ENCODE data around the gene FCHSD2. TPM values are rescaled to one million over a fixed set of nuclear protein-coding genes. Genes with fewer than 3 reads are reported as not detected.

The FCHSD2 gene
- total RNA-seq, 1 experiment from 2014 or later = 7.1 TPM

DNA sequence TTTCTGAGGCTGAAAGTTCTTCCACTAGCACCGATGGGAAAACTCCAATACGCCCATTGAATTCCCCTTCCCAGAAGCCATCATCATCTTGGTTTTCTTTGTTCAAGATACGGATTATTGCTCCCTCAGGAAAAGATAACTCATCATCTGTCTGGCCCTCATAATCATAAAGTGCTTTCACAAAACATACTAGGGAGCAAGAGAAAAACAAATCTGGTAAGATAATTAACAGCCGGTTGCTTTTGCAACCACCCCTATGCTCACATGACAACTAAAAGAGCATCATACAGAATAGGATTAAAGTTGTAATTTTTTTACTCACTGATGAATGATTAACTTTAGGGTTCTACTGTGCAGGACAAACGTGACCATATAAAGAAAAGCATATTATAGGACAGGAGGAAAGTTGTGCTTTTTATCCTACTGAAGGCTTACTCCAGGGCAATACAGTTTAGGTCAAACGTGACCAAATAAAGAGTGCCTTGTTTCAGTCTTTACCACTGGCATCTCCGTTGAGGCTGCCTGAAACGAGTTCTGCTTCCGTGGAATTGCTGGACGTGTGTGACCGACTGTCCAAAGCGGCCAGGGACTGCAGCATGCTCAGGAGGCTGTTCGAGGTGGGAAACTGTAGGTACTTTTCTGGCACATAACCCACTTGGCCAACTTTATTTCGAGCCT lies 299.3 kb downstream of the FCHSD2 start:
- no peaks in the 10 kb centered on the region for H3F3A ChIP-seq (ENCODE audit: low read length, unreplicated experiment)

DNA sequence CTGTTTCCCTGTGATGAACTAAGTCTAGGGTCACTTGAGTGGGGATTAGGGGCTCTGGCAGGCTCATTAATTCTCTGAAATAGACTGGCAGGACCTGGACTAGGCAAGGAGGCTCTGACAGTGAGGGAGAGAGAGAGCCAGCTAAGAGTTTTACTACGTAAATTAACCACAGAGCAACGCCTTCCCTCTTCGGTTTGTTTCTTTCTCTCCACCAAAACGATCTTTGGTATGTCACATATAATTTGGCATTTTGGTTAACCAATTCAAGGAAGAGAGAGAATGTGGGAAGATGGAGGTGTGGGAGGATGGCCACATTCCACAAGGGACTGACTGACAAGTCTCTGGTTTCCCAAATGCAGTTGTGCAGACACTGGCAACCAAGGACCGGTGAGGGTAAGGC lies 300.0 kb downstream of the FCHSD2 start:
- Histone ChIP-seq H4K20me1 (ENCODE audit: low read length) (no peaks in the 10 kb centered on the region), H3K9me2 (replicated peaks; ENCODE audit: low read length) (no peaks in the 10 kb centered on the region), H3K4me1 (ENCODE audit: insufficient read depth, low read length) (no peaks in the 10 kb centered on the region), H3K9me3 (ENCODE audit: low read length) (no peaks in the 10 kb centered on the region), H3K36me3 (ENCODE audit: low read depth, low read length) (peaks cover 26% of the 10 kb centered on the region; the same call in 1 of the 2 replicates), H3K4me2 (ENCODE audit: low read length) (no peak overlapping the region), H3K27ac (ENCODE audit: low read length) (no peak overlapping the region), H3K79me2 (ENCODE audit: low read length) (no peaks in the 10 kb centered on the region), H3K4me3 (ENCODE audit: low read length) (no peak overlapping the region), H3K27me3 (ENCODE audit: low read length) (no peaks in the 10 kb centered on the region), H2AFZ (ENCODE audit: low read length) (no peak overlapping the region), H3F3A (ENCODE audit: low read length, unreplicated experiment) (no peaks in the 10 kb centered on the region), H3K9ac (ENCODE audit: low read length) (no peak overlapping the region)
- POLR2A ChIA-PET (ENCODE audit: unreplicated experiment) = no interaction called here
- BruUV-seq (replicated peaks) = no TSS peak
- ATAC-seq (no peak), DNase-seq (no peak)
- no peak for TF ChIP-seq EZH2phosphoT487 (IDR thresholded peaks at IDR 0.05; ENCODE audit: borderline replicate concordance, low read length)
- TF ChIP-seq EZH2 (IDR thresholded peaks at IDR 0.05; ENCODE audit: low read length, unreplicated experiment) = no peak
- TF ChIP-seq, protein P1, sequence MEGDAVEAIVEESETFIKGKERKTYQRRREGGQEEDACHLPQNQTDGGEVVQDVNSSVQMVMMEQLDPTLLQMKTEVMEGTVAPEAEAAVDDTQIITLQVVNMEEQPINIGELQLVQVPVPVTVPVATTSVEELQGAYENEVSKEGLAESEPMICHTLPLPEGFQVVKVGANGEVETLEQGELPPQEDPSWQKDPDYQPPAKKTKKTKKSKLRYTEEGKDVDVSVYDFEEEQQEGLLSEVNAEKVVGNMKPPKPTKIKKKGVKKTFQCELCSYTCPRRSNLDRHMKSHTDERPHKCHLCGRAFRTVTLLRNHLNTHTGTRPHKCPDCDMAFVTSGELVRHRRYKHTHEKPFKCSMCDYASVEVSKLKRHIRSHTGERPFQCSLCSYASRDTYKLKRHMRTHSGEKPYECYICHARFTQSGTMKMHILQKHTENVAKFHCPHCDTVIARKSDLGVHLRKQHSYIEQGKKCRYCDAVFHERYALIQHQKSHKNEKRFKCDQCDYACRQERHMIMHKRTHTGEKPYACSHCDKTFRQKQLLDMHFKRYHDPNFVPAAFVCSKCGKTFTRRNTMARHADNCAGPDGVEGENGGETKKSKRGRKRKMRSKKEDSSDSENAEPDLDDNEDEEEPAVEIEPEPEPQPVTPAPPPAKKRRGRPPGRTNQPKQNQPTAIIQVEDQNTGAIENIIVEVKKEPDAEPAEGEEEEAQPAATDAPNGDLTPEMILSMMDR (conservative IDR thresholded peaks at IDR 0.05; ENCODE audit: low read depth, low read length) = no peak
- CTCF ChIA-PET = no interaction called here
- intact Hi-C loops (cut with micrococcal nuclease) = loop anchor here (10.0 kb wide), 1 partner anchor 117 kb away; no protein-coding TSS in a partner anchor

More for the DNA sequence above, 299.3 kb downstream of the FCHSD2 start:
- Histone ChIP-seq H3K9me3 (ENCODE audit: low read length) (no peaks in the 10 kb centered on the region), H3K27ac (ENCODE audit: low read length) (no peak overlapping the region), H3K27me3 (ENCODE audit: low read length) (no peaks in the 10 kb centered on the region), H3K4me2 (ENCODE audit: low read length) (no peak overlapping the region), H3K9ac (ENCODE audit: low read length) (no peak overlapping the region), H4K20me1 (ENCODE audit: low read length) (no peaks in the 10 kb centered on the region), H3K36me3 (ENCODE audit: low read depth, low read length) (peaks cover 24% of the 10 kb centered on the region; the same call in 1 of the 2 replicates), H2AFZ (ENCODE audit: low read length) (no peak overlapping the region), H3K4me3 (ENCODE audit: low read length) (no peak overlapping the region), H3K9me2 (replicated peaks; ENCODE audit: low read length) (no peaks in the 10 kb centered on the region), H3K4me1 (ENCODE audit: insufficient read depth, low read length) (no peaks in the 10 kb centered on the region), H3K79me2 (ENCODE audit: low read length) (no peaks in the 10 kb centered on the region)
- intact Hi-C loops (cut with micrococcal nuclease) = loop anchor here (10.0 kb wide), 1 partner anchor 118 kb away; no protein-coding TSS in a partner anchor
- CTCF ChIA-PET = no interaction called here
- TF ChIP-seq EZH2 (IDR thresholded peaks at IDR 0.05; ENCODE audit: low read length, unreplicated experiment) (no peak), EZH2phosphoT487 (IDR thresholded peaks at IDR 0.05; ENCODE audit: borderline replicate concordance, low read length) (no peak)
- TF ChIP-seq, protein P1 (conservative IDR thresholded peaks at IDR 0.05; ENCODE audit: low read depth, low read length) = no peak
- DNase-seq = no peak
- POLR2A ChIA-PET (ENCODE audit: unreplicated experiment) = no interaction called here
- BruUV-seq (replicated peaks) = no TSS peak
- no peak for ATAC-seq

- H3K4me3 ChIP-seq (ENCODE audit: low read length) = no peak overlapping the region
- intact Hi-C loops (cut with micrococcal nuclease) = loop anchor here (10.0 kb wide), 1 partner anchor 117 kb away; no protein-coding TSS in a partner anchor
- no peak for TF ChIP-seq EZH2 (IDR thresholded peaks at IDR 0.05; ENCODE audit: low read length, unreplicated experiment)
- no peak for TF ChIP-seq EZH2phosphoT487 (IDR thresholded peaks at IDR 0.05; ENCODE audit: borderline replicate concordance, low read length)
- TF ChIP-seq, protein P1 (conservative IDR thresholded peaks at IDR 0.05; ENCODE audit: low read depth, low read length) = no peak
- no peak overlapping the region for H3K9ac ChIP-seq (ENCODE audit: low read length)
- no peak overlapping the region for H2AFZ ChIP-seq (ENCODE audit: low read length)
- DNase-seq (no peak), ATAC-seq (no peak)
- no peaks in the 10 kb centered on the region for H3F3A ChIP-seq (ENCODE audit: low read length, unreplicated experiment)
- H3K9me2 ChIP-seq (replicated peaks; ENCODE audit: low read length) = no peaks in the 10 kb centered on the region
- H3K27ac ChIP-seq (ENCODE audit: low read length) = no peak overlapping the region
- no peak overlapping the region for H3K4me2 ChIP-seq (ENCODE audit: low read length)
- BruUV-seq (replicated peaks) = no TSS peak
- no peaks in the 10 kb centered on the region for H3K79me2 ChIP-seq (ENCODE audit: low read length)
- no peaks in the 10 kb centered on the region for H3K4me1 ChIP-seq (ENCODE audit: insufficient read depth, low read length)
- POLR2A ChIA-PET (ENCODE audit: unreplicated experiment) = interaction anchor here (0.5 kb wide), 1 partner anchor 260 kb away, joined by 5 read pairs; no protein-coding TSS in a partner anchor
- peaks cover 26% of the 10 kb centered on the region; the same call in 1 of the 2 replicates for H3K36me3 ChIP-seq (ENCODE audit: low read depth, low read length)
- H4K20me1 ChIP-seq (ENCODE audit: low read length) = no peaks in the 10 kb centered on the region
- H3K9me3 ChIP-seq (ENCODE audit: low read length) = no peaks in the 10 kb centered on the region
- CTCF ChIA-PET = interaction anchor here (0.6 kb wide), 1 partner anchor 494 kb away, joined by 4 read pairs; no protein-coding TSS in a partner anchor
- no peaks in the 10 kb centered on the region for H3K27me3 ChIP-seq (ENCODE audit: low read length)
Measured at GRCh38 chr11:72841397-72841796, 300.7 kb downstream of the FCHSD2 start.
